Liver (tissue), 9 donors: ENCODE measurements around the gene PSEN2. TPM values are rescaled to one million over a fixed set of nuclear protein-coding genes. Genes with fewer than 3 reads are reported as not detected.

Source experiments
- DNase-seq: peaks from one replicate; pipeline ENCODE4 v3.0.0-alpha.2; 2017; ENCODE audit warnings: low spot score
- H3K27ac ChIP-seq, 2 donors: one replicate each; pipeline ENCODE4 v1.7.0; 2013; ENCODE audit warnings: inconsistent platforms in 2 of 2, low read length in 2 of 2, control low read depth in 1 of 2, low read depth in 1 of 2, mild to moderate bottlenecking in 1 of 2
- H3K27me3 ChIP-seq, 4 donors: one replicate each; pipeline versions ENCODE4 v1.6.1 to v1.7.0; 2013; ENCODE audit warnings: low read length in 3 of 4, inconsistent platforms in 1 of 4, mild to moderate bottlenecking in 1 of 4, moderate library complexity in 1 of 4; ENCODE audit not compliant: control insufficient read depth in 4 of 4, insufficient read depth in 4 of 4
- H3K36me3 ChIP-seq, 4 donors: one replicate each; pipeline versions ENCODE4 v1.6.1 to v1.7.0; 2013; ENCODE audit warnings: low read length in 3 of 4, mild to moderate bottlenecking in 3 of 4, low read depth in 1 of 4, moderate library complexity in 1 of 4; ENCODE audit not compliant: control insufficient read depth in 4 of 4, insufficient read depth in 3 of 4
- H3K4me1 ChIP-seq, 4 donors: one replicate each; pipeline versions ENCODE4 v1.6.1 to v1.7.0; 2013; ENCODE audit warnings: low read length in 3 of 4, mild to moderate bottlenecking in 3 of 4, moderate library complexity in 1 of 4; ENCODE audit not compliant: control insufficient read depth in 4 of 4, insufficient read depth in 4 of 4
- H3K4me3 ChIP-seq, 3 donors: one replicate each; pipeline versions ENCODE4 v1.6.1 to v1.7.0; 2013; ENCODE audit warnings: low read length in 3 of 3, control low read depth in 1 of 3, low read depth in 1 of 3, mild to moderate bottlenecking in 1 of 3
- H3K9ac ChIP-seq, 2 donors: one replicate each; pipeline ENCODE4 v1.7.0; 2013; ENCODE audit warnings: low read length in 2 of 2, mild to moderate bottlenecking in 2 of 2, moderate library complexity in 2 of 2, control low read depth in 1 of 2, low read depth in 1 of 2
- H3K9me3 ChIP-seq, 4 donors: one replicate each; pipeline versions ENCODE4 v1.6.1 to v1.7.0; 2013; ENCODE audit warnings: low read length in 3 of 4; ENCODE audit not compliant: control insufficient read depth in 4 of 4
- ATF3 ChIP-seq: IDR thresholded peaks from 2 replicates; pipeline ENCODE4 v1.6.1; 2016; ENCODE audit warnings: antibody characterized with exemption
- CTCF ChIP-seq: fragments of 150-350 bp; IDR thresholded peaks from 2 replicates; pipeline ENCODE4 v1.5.1; 2017; ENCODE audit warnings: improper control_type of control experiment, low read depth, low read length; ENCODE audit not compliant: missing input control
- FOXA1 ChIP-seq: IDR thresholded peaks from 2 replicates; pipeline ENCODE4 v1.6.1; 2016; ENCODE audit warnings: antibody characterized with exemption
- FOXA2 ChIP-seq: IDR thresholded peaks from 2 replicates; pipeline ENCODE4 v1.6.1; 2016; ENCODE audit warnings: antibody characterized with exemption
- HNF4A ChIP-seq, 2 donors: conservative IDR thresholded peaks; 2 replicates each; pipeline ENCODE4 v1.6.1; 2016; ENCODE audit warnings: antibody characterized with exemption in 2 of 2, mild to moderate bottlenecking in 2 of 2
- HNF4G ChIP-seq: IDR thresholded peaks from 2 replicates; pipeline ENCODE4 v1.6.1; 2016; ENCODE audit warnings: antibody characterized with exemption
- JUND ChIP-seq, 2 donors: IDR thresholded peaks; 2 replicates each; pipeline ENCODE4 v1.6.1; 2016; ENCODE audit warnings: antibody characterized with exemption in 2 of 2
- NR2F2 ChIP-seq: IDR thresholded peaks from 2 replicates; pipeline ENCODE4 v1.6.1; 2016; ENCODE audit warnings: antibody characterized with exemption
- RAD21 ChIP-seq, 2 donors: IDR thresholded peaks; 2 replicates each; pipeline ENCODE4 v1.6.1; 2016; ENCODE audit warnings: antibody characterized with exemption in 2 of 2, mild to moderate bottlenecking in 2 of 2
- REST ChIP-seq: IDR thresholded peaks from 2 replicates; pipeline ENCODE4 v1.6.1; 2016; ENCODE audit warnings: antibody characterized with exemption, mild to moderate bottlenecking
- RXRA ChIP-seq, 2 donors: IDR thresholded peaks; 2 replicates each; pipeline ENCODE4 v1.6.1; 2017 to 2018; ENCODE audit warnings: antibody characterized with exemption in 2 of 2, mild to moderate bottlenecking in 1 of 2
- SP1 ChIP-seq: IDR thresholded peaks from 2 replicates; pipeline ENCODE4 v1.6.1; 2018; ENCODE audit warnings: antibody characterized with exemption, mild to moderate bottlenecking
- YY1 ChIP-seq: IDR thresholded peaks from 2 replicates; pipeline ENCODE4 v1.6.1; 2016; ENCODE audit warnings: antibody characterized with exemption, mild to moderate bottlenecking
- WGBS: extraction: QIAGEN DNeasy Blood & Tissue Kit; methylation state at CpG from one replicate; pipeline ENCODE4 v1.1.7; 2013; 5-methylcytosine and 5-hydroxymethylcytosine counted together
- polyA plus RNA-seq, 2 donors: library from polyadenylated mRNA; stranded (reverse) in 1 of 2; unstranded in 1 of 2; fragments of 200-250 nt in 1 of 2; fragments of >200 nt in 1 of 2; fragmentation: Nextera tagmentation in 1 of 2; extraction: Ambion mirVana in 1 of 2; gene quantifications; one replicate each; pipeline versions ENCODE4 v1.2.1 to v1.2.3, GENCODE V29; 2013 to 2015
- total RNA-seq, 2 donors: library from RNA; depleted of rRNA; stranded (reverse); fragments of >200 nt; gene quantifications; one replicate each; pipeline ENCODE4 v1.2.3, GENCODE V29; 2014
- TF ChIP-seq, protein P1 (sequence below): IDR thresholded peaks from 2 replicates; pipeline ENCODE4 v1.6.1; 2016; ENCODE audit warnings: antibody characterized with exemption
- donor health status: healthy.
- donor health status: healthy.
- donor health status: healthy.
- donor health status: healthy.
- donor health status: healthy.

PSEN2 gene
- total and polyA plus RNA-seq, 4 donors = 6.9 to 19.0 (median 10.8) TPM

DNA sequence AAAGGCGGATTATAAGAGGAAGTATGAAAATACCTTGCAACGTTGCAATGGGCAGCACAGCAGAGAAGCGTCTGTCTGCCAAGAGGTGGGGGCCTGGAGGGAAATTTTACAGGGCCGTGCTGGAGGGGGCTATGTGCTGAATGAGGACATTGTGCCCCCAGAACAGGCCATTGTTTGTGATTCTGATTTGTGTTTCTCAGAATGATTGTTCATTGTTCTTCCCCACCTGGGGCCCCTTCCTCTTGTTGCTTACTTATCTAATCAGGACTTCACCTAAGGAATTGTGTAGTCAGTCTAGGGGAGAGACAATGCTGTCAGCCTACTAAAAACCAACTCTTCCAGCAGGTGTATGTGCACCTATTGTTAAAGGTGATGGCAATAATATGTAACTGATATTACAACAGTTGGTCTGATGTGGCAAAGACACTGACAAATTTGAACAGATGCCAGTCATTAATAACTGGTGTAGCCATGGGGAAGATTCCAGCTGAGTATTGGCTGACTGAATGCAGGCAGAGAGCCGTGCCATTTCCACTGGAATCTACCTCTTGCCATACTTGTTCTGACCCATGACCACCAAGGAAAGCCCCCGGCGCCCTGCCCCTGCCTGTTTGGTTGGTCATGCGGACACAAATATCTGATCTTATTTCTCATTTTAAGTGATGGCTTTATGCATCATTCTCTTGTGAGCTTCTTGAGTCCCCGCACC lies 45.2 kb upstream of the PSEN2 start:
- TF ChIP-seq HNF4A (conservative IDR thresholded peaks at IDR 0.05) = no peak
- TF ChIP-seq SP1 = no peak
- TF ChIP-seq YY1 = no peak
- Histone ChIP-seq H3K4me3 (no peak overlapping the region), H3K9me3 (no peaks in the 10 kb centered on the region), H3K4me1 (peaks cover 0 to 1% (median 0%) of the 10 kb centered on the region in 4 donors), H3K9ac (no peak overlapping the region), H3K36me3 (no peaks in the 10 kb centered on the region), H3K27me3 (no peaks in the 10 kb centered on the region), H3K27ac (no peak overlapping the region)
- DNase-seq = no peak
- WGBS = 71% methylated on average over 9 of the region's 9 CpGs

GRCh38 chr1:226825746-226826100 lies 44.7 kb upstream of the PSEN2 start:
- peaks cover 0 to 1% (median 0%) of the 10 kb centered on the region in 4 donors for H3K4me1 ChIP-seq
- no peak overlapping the region for H3K9ac ChIP-seq
- H3K27ac ChIP-seq = no peak overlapping the region
- H3K36me3 ChIP-seq = no peaks in the 10 kb centered on the region
- no peaks in the 10 kb centered on the region for H3K9me3 ChIP-seq
- no peak overlapping the region for H3K4me3 ChIP-seq
- WGBS = 95% methylated on average over 3 of the region's 3 CpGs
- no peak for DNase-seq
- H3K27me3 ChIP-seq = no peaks in the 10 kb centered on the region
- TF ChIP-seq REST (no peak), HNF4A (conservative IDR thresholded peaks at IDR 0.05) (no peak), RXRA (IDR thresholded peaks at IDR 0.05) (no peak)

GRCh38 chr1:226826479-226827261 lies 43.7 kb upstream of the PSEN2 start:
- Histone ChIP-seq H3K4me3 (no peak overlapping the region), H3K27me3 (no peaks in the 10 kb centered on the region), H3K9me3 (no peaks in the 10 kb centered on the region), H3K4me1 (peaks cover 0 to 1% (median 0%) of the 10 kb centered on the region in 4 donors), H3K9ac (no peak overlapping the region), H3K27ac (no peak overlapping the region), H3K36me3 (no peaks in the 10 kb centered on the region)
- no peak for DNase-seq
- WGBS = 91% methylated on average over 19 of the region's 19 CpGs
- TF ChIP-seq, protein P1, sequence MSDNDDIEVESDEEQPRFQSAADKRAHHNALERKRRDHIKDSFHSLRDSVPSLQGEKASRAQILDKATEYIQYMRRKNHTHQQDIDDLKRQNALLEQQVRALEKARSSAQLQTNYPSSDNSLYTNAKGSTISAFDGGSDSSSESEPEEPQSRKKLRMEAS = no peak
- no peak for TF ChIP-seq HNF4G
- no peak for TF ChIP-seq SP1
- no peak for TF ChIP-seq CTCF
- TF ChIP-seq RAD21 (IDR thresholded peaks at IDR 0.05) = no peak
- no peak for TF ChIP-seq RXRA (IDR thresholded peaks at IDR 0.05)
- no peak for TF ChIP-seq JUND (IDR thresholded peaks at IDR 0.05)
- TF ChIP-seq HNF4A (conservative IDR thresholded peaks at IDR 0.05) = no peak
- TF ChIP-seq REST = no peak
- no peak for TF ChIP-seq NR2F2
- TF ChIP-seq FOXA2 = no peak
- TF ChIP-seq FOXA1 = no peak
- TF ChIP-seq ATF3 = no peak
